ENCODE data around the gene HMGN5. TPM values are rescaled to one million over a fixed set of nuclear protein-coding genes. Genes with fewer than 3 reads are reported as not detected.

HMGN5 gene
- polyA plus RNA-seq, 1 donor, result 20.3 TPM

DNA sequence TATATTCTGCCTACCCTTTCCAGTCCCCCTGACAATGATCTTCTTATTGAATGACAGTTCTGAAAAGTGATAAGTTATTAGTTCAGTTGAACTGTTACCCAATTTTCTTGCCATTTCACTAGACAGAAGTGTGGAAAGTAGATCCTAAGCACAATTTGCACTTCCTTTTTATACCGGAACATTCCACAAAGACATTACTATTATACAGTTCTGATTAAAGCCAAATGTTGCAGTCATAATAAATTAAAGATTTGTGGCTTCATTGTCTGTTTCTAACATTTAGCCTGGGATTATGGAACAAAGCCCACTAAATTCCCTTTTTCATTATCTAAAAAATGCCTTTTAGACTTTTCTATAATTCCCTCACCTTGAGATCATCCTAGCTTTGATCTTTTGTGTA is 14.0 kb upstream of the HMGN5 start:
- H3K4me3 ChIP-seq (ENCODE audit: low read length), result no peak overlapping the region
- no peak overlapping the region for H3K27ac ChIP-seq (ENCODE audit: low read length)
- no CpG with 5 or more reads among the region's 1 CpG for WGBS (ENCODE audit: insufficient coverage, low lambda C conversion rate)
- no peaks in the 10 kb centered on the region for H3K4me1 ChIP-seq (ENCODE audit: control insufficient read depth, insufficient read depth, low read length)
- no peaks in the 10 kb centered on the region for H3K27me3 ChIP-seq (ENCODE audit: control insufficient read depth, insufficient read depth, low read length)
- H3K36me3 ChIP-seq (ENCODE audit: control insufficient read depth, insufficient read depth, low read length), result no peaks in the 10 kb centered on the region
- no peaks in the 10 kb centered on the region for H3K9me3 ChIP-seq (ENCODE audit: control insufficient read depth, low read depth, low read length)
- DNase-seq, result no peak

DNA sequence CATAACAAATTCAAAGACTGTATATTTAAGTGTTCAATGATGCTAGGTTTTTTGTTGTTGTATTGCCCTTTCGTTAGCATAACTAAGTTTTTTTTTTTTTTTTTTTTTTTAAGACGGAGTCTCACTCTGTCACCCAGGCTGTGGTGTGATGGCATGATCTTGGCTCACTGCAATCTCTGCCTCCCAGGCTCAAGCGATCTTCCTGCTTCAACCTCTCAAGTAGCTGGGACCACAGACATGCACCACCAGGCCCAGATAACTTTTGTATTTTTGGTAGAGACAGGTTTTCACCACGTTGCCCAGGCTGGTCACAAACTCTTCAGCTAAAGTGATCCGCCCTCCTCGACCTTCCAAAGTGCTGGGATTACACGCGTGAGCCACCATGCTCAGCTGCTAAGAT is 7.2 kb upstream of the HMGN5 start:
- no peaks in the 10 kb centered on the region for H3K4me1 ChIP-seq (ENCODE audit: control insufficient read depth, insufficient read depth, low read length)
- no peak for DNase-seq
- no peak overlapping the region for H3K27ac ChIP-seq (ENCODE audit: low read length)
- no peaks in the 10 kb centered on the region for H3K27me3 ChIP-seq (ENCODE audit: control insufficient read depth, insufficient read depth, low read length)
- H3K9me3 ChIP-seq (ENCODE audit: control insufficient read depth, low read depth, low read length), result no peaks in the 10 kb centered on the region
- H3K36me3 ChIP-seq (ENCODE audit: control insufficient read depth, insufficient read depth, low read length), result no peaks in the 10 kb centered on the region
- H3K4me3 ChIP-seq (ENCODE audit: low read length), result no peak overlapping the region
- WGBS (ENCODE audit: insufficient coverage, low lambda C conversion rate), result no CpG with 5 or more reads among the region's 8 CpGs

DNA sequence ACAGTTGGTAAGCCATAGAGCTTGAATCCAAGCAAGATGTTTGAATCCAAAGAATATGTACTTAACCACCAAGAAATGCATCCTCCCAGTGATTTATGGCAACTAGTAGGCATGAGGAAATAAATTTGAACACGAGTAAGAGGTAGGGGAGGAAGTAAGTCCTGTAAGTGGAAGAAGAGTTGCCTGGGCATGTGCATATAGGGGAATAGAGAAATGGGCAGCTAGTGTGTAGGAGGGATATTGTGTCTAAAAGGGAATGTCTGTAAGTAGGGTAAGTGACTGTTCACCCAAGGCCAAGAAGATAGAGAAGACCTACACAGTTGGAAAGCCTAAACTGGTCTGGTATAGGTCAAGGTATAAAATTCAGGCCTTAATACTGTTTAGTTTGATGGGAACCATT is 4.8 kb upstream of the HMGN5 start:
- no peak overlapping the region for H3K4me3 ChIP-seq (ENCODE audit: low read length)
- no peaks in the 10 kb centered on the region for H3K9me3 ChIP-seq (ENCODE audit: control insufficient read depth, low read depth, low read length)
- no peak for DNase-seq
- no peaks in the 10 kb centered on the region for H3K27me3 ChIP-seq (ENCODE audit: control insufficient read depth, insufficient read depth, low read length)
- H3K4me1 ChIP-seq (ENCODE audit: control insufficient read depth, insufficient read depth, low read length), result no peaks in the 10 kb centered on the region
- no peak overlapping the region for H3K27ac ChIP-seq (ENCODE audit: low read length)
- H3K36me3 ChIP-seq (ENCODE audit: control insufficient read depth, insufficient read depth, low read length), result no peaks in the 10 kb centered on the region
- no CpG with 5 or more reads among the region's 1 CpG for WGBS (ENCODE audit: insufficient coverage, low lambda C conversion rate)

DNA sequence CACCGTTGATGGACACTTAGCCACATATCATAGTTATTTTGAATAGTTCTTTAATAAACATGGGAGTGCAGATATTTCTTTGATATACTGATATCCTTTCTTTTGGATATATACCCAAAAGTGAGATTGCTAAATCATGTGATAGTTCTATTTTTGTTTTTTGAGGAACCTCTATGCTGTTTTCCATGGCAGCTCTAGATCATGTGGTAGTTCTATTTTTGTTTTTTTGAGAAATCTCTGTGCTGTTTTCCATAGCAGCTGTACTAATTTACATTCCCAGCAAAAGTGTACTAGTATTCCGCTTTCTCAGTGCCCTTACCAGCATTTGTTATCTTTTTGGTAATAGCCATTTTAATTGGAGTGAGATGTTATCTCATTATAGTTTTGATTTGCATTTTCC is 3.8 kb upstream of the HMGN5 start:
- Histone ChIP-seq H3K9me3 (ENCODE audit: control insufficient read depth, low read depth, low read length) (no peaks in the 10 kb centered on the region), H3K27ac (ENCODE audit: low read length) (no peak overlapping the region), H3K27me3 (ENCODE audit: control insufficient read depth, insufficient read depth, low read length) (no peaks in the 10 kb centered on the region), H3K36me3 (ENCODE audit: control insufficient read depth, insufficient read depth, low read length) (no peaks in the 10 kb centered on the region), H3K4me3 (ENCODE audit: low read length) (no peak overlapping the region), H3K4me1 (ENCODE audit: control insufficient read depth, insufficient read depth, low read length) (no peaks in the 10 kb centered on the region)
- DNase-seq, result no peak
- WGBS (ENCODE audit: insufficient coverage, low lambda C conversion rate), result 100% methylated on average over 1 of the region's 2 CpGs

DNA sequence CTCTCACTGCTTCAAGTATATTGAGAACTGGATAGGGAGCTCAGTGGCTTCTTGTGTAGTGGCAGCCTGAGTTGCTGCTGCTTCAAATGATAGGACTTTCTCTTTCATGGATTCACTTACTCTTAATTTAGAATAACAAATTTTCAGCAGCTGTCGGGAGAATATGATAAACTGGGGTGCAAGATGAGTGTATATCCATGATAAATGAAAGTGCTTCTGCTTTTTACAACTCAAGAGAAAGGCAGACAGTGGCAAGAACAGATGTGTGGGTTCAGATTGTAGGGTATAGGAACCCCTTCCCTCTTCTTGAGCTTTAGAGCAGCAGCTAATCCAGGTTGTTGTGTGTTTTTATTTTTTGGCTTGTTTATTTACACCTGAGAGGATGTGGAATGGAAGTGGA is 1.2 kb upstream of the HMGN5 start:
- Histone ChIP-seq H3K27me3 (ENCODE audit: control insufficient read depth, insufficient read depth, low read length) (no peaks in the 10 kb centered on the region), H3K4me3 (ENCODE audit: low read length) (peak overlapping the region; percentile 70), H3K4me1 (ENCODE audit: control insufficient read depth, insufficient read depth, low read length) (no peaks in the 10 kb centered on the region), H3K27ac (ENCODE audit: low read length) (peak overlapping the region; percentile 85), H3K9me3 (ENCODE audit: control insufficient read depth, low read depth, low read length) (no peaks in the 10 kb centered on the region), H3K36me3 (ENCODE audit: control insufficient read depth, insufficient read depth, low read length) (no peaks in the 10 kb centered on the region)
- DNase-seq, result peak in 1 of 2 donors; percentile 2
- no CpG with 5 or more reads among the region's 1 CpG for WGBS (ENCODE audit: insufficient coverage, low lambda C conversion rate)

DNA sequence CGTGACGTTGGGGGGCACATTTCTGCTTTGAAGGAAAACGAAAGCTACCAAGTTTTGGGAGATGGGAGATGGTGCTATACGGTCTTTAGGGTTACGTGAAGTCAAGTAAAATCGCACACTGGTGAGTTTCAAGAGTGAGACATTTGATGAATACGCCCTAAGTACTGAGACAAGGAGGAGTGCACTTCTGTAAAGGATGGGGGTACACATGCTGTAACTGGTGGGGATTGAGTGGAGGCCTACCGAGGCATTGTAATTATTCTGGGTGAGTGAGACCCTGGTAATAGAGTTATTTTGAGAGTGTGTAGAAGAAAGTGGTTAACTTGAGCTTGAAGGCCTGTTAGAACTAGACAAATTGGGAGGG is 725 bp upstream of the HMGN5 start:
- no CpG with 5 or more reads among the region's 8 CpGs for WGBS (ENCODE audit: insufficient coverage, low lambda C conversion rate)
- DNase-seq, result no peak
- Histone ChIP-seq H3K4me1 (ENCODE audit: control insufficient read depth, insufficient read depth, low read length) (no peaks in the 10 kb centered on the region), H3K4me3 (ENCODE audit: low read length) (peak overlapping the region; percentile 70), H3K9me3 (ENCODE audit: control insufficient read depth, low read depth, low read length) (no peaks in the 10 kb centered on the region), H3K36me3 (ENCODE audit: control insufficient read depth, insufficient read depth, low read length) (no peaks in the 10 kb centered on the region), H3K27me3 (ENCODE audit: control insufficient read depth, insufficient read depth, low read length) (no peaks in the 10 kb centered on the region), H3K27ac (ENCODE audit: low read length) (peak overlapping the region; percentile 85)

DNA sequence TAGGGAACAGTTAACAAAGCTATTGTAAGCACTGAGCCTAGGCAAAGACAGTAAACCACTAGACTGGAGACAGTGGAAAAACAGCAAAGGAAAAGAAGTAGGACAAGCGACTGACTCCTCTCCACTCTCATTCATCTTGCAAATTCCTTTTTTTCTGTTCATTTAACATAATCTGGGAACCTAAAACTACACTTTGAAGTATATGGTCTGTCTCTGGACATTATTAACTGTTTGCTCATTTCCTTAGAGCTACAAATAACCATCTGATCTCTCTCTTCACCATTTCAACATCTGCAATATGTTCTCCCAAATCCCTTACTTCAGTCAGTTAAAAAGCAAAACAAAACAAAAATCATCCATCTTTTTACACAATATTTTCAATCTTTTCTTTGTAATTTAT is 642 bp downstream of the HMGN5 start:
- no peaks in the 10 kb centered on the region for H3K36me3 ChIP-seq (ENCODE audit: control insufficient read depth, insufficient read depth, low read length)
- no peaks in the 10 kb centered on the region for H3K9me3 ChIP-seq (ENCODE audit: control insufficient read depth, low read depth, low read length)
- H3K27me3 ChIP-seq (ENCODE audit: control insufficient read depth, insufficient read depth, low read length), result no peaks in the 10 kb centered on the region
- no peak for DNase-seq
- WGBS (ENCODE audit: insufficient coverage, low lambda C conversion rate), result no CpG with 5 or more reads among the region's 1 CpG
- peak overlapping the region; percentile 85 for H3K27ac ChIP-seq (ENCODE audit: low read length)
- peak overlapping the region; percentile 70 for H3K4me3 ChIP-seq (ENCODE audit: low read length)
- no peaks in the 10 kb centered on the region for H3K4me1 ChIP-seq (ENCODE audit: control insufficient read depth, insufficient read depth, low read length)

DNA sequence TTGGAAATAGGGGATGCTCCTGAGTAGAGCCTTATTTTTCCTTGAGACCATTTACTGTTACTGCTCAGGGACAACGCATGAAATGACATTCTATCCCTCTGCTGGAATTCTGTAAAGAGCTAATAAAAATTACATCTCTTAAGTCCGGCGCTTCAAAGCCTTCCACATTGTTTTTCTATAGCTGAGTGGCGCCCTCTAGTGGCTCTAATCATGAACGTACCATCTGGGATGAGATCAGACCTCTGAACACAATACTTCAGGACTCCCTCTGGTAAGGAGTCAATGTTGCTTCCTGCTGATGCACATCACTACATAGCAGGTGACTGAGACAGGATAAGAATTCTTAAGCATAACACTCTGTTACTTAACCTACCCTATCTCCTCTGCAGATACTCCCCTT is 6.0 kb downstream of the HMGN5 start:
- H3K9me3 ChIP-seq (ENCODE audit: control insufficient read depth, low read depth, low read length), result no peaks in the 10 kb centered on the region
- H3K4me3 ChIP-seq (ENCODE audit: low read length), result no peak overlapping the region
- WGBS (ENCODE audit: insufficient coverage, low lambda C conversion rate), result no CpG with 5 or more reads among the region's 5 CpGs
- H3K27me3 ChIP-seq (ENCODE audit: control insufficient read depth, insufficient read depth, low read length), result no peaks in the 10 kb centered on the region
- no peaks in the 10 kb centered on the region for H3K4me1 ChIP-seq (ENCODE audit: control insufficient read depth, insufficient read depth, low read length)
- peak in 1 of 2 donors; percentile 33 for DNase-seq
- H3K27ac ChIP-seq (ENCODE audit: low read length), result no peak overlapping the region
- H3K36me3 ChIP-seq (ENCODE audit: control insufficient read depth, insufficient read depth, low read length), result no peaks in the 10 kb centered on the region

DNA sequence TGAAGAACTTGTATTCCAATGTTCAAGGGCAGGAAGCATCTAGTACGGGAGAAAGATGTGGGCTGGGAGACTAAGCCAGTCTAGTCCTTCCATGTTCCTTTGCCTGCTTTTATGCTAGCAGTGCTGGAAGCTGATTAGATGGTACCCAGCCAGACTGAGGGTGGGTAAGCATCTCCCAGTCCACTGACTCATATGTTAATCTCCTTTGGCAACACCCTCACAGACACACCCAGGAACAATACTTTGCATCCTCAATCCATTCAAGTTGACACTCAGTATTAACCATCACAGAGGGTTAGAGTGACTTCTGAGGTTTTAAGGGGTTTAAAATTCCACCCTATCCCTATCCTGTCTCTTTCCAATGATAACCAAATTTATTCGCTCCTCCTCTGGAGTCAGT is 6.5 kb downstream of the HMGN5 start:
- Histone ChIP-seq H3K4me1 (ENCODE audit: control insufficient read depth, insufficient read depth, low read length) (no peaks in the 10 kb centered on the region), H3K9me3 (ENCODE audit: control insufficient read depth, low read depth, low read length) (no peaks in the 10 kb centered on the region), H3K27ac (ENCODE audit: low read length) (no peak overlapping the region), H3K36me3 (ENCODE audit: control insufficient read depth, insufficient read depth, low read length) (no peaks in the 10 kb centered on the region), H3K4me3 (ENCODE audit: low read length) (no peak overlapping the region), H3K27me3 (ENCODE audit: control insufficient read depth, insufficient read depth, low read length) (no peaks in the 10 kb centered on the region)
- no CpG with 5 or more reads among the region's 2 CpGs for WGBS (ENCODE audit: insufficient coverage, low lambda C conversion rate)
- no peak for DNase-seq

DNA sequence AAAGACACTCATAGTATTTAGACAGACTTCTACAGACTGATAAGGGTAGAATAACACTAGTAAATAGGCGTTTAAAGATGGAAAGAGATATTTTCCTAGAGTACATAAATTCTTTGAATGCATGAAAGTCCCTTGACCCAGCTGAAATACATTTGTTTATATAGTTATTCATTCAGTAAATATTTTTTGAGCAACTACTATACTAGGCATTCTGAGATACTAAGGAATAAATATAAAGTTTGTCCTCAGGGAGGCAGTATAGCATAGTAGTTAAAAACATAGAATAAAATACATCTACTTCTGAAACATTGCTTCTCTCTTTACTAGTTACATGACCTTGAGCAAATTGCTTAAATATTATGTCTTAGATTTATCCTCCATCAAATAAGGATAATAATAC is 27.4 kb downstream of the HMGN5 start:
- Histone ChIP-seq H3K27me3 (ENCODE audit: control insufficient read depth, insufficient read depth, low read length) (no peaks in the 10 kb centered on the region), H3K4me3 (ENCODE audit: low read length) (no peak overlapping the region), H3K4me1 (ENCODE audit: control insufficient read depth, insufficient read depth, low read length) (no peaks in the 10 kb centered on the region), H3K36me3 (ENCODE audit: control insufficient read depth, insufficient read depth, low read length) (no peaks in the 10 kb centered on the region), H3K27ac (ENCODE audit: low read length) (no peak overlapping the region), H3K9me3 (ENCODE audit: control insufficient read depth, low read depth, low read length) (no peaks in the 10 kb centered on the region)
- no CpG with 5 or more reads among the region's 1 CpG for WGBS (ENCODE audit: insufficient coverage, low lambda C conversion rate)
- peak in 1 of 2 donors; percentile 2 for DNase-seq

DNA sequence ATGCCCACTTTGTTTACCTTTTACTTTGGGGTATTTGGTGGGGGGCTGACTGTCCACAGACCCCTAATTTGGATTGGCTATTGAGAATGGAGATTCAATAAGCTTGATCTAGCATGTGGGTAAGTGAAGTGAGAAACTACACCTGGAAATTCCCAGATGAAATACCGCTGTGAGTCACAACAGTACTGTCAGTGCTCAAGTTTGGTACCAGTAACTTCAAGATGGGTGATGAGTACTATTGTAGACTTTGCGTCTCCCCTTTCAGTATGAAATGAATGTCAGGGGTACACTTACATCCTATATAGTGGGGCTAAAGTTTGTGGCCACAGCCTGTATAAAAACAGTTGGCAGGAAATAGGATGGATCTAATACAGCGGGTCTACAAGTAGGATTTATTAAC is 33.3 kb downstream of the HMGN5 start:
- Histone ChIP-seq H3K4me1 (ENCODE audit: control insufficient read depth, insufficient read depth, low read length) (no peaks in the 10 kb centered on the region), H3K4me3 (ENCODE audit: low read length) (no peak overlapping the region), H3K36me3 (ENCODE audit: control insufficient read depth, insufficient read depth, low read length) (no peaks in the 10 kb centered on the region), H3K27ac (ENCODE audit: low read length) (no peak overlapping the region), H3K9me3 (ENCODE audit: control insufficient read depth, low read depth, low read length) (no peaks in the 10 kb centered on the region), H3K27me3 (ENCODE audit: control insufficient read depth, insufficient read depth, low read length) (no peaks in the 10 kb centered on the region)
- DNase-seq, result no peak
- no CpG with 5 or more reads among the region's 3 CpGs for WGBS (ENCODE audit: insufficient coverage, low lambda C conversion rate)

Measured in large intestine (tissue), 3 donors.